Neural progenitor cell (in vitro differentiated cells): ENCODE results near the gene PLA2G4D.

Experiments
- EZH2 ChIP-seq: fragments of 200-600 bp; sonication (generic); IDR thresholded peaks from 2 replicates; pipeline ENCODE4 v1.6.1; 2017; ENCODE audit warnings: antibody characterized with exemption, mild to moderate bottlenecking, moderate library complexity
- EZH2phosphoT487 ChIP-seq: fragments of 200-600 bp; sonication (generic); IDR thresholded peaks from 2 replicates; pipeline ENCODE4 v1.6.1; 2017; ENCODE audit warnings: antibody characterized with exemption
- TF ChIP-seq, protein P1 (sequence below): fragments of 200-600 bp; sonication (generic); IDR thresholded peaks from 2 replicates; pipeline ENCODE4 v1.5.1; 2017; ENCODE audit warnings: antibody characterized with exemption, mild to moderate bottlenecking

DNA sequence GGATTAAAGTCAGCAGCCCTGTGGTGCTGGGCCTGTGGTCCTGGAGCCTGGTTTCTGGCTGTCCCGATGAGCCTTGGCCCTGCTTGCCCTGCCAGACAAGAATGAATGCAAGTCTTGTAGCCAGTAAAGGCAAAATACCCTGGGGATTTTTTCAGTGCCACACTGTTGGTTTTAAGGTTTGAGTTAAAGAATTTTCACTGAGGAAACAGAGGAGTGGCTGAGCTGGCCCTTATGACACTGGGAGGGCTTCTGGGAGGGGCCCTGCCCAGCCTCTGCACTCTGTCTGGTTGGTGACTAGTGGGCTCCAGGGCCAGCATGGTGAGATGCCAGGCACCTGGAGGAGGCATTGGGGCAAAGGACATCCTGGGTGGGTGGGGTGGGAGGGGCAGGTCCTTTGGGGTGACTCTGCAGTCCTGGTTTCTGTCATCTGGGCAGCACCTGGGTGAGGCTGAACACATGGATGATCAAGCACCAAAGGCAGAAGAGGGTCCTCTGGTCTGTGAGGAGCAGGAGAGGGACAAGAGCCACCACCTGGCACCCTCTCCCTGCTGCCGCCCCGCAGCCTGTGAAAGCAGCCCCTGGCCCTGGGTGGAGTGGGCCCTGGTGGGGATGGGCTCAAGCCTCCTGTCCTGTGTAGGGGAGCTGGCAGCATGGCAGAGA is 61.0 kb downstream of the PLA2G4D start:
- TF ChIP-seq, protein P1, sequence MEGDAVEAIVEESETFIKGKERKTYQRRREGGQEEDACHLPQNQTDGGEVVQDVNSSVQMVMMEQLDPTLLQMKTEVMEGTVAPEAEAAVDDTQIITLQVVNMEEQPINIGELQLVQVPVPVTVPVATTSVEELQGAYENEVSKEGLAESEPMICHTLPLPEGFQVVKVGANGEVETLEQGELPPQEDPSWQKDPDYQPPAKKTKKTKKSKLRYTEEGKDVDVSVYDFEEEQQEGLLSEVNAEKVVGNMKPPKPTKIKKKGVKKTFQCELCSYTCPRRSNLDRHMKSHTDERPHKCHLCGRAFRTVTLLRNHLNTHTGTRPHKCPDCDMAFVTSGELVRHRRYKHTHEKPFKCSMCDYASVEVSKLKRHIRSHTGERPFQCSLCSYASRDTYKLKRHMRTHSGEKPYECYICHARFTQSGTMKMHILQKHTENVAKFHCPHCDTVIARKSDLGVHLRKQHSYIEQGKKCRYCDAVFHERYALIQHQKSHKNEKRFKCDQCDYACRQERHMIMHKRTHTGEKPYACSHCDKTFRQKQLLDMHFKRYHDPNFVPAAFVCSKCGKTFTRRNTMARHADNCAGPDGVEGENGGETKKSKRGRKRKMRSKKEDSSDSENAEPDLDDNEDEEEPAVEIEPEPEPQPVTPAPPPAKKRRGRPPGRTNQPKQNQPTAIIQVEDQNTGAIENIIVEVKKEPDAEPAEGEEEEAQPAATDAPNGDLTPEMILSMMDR, result no peak
- TF ChIP-seq EZH2, result no peak
- no peak for TF ChIP-seq EZH2phosphoT487
